Effector memory CD8-positive, alpha-beta T cell (primary cell): ENCODE data around the gene ANO9.
A peak's percentile ranks its signal among the peaks of the same experiment; 100 is the strongest.

Experiments used
- ATAC-seq: fragments of 150-1000 bp; cut with Tn5 transposase; replicated peaks from 2 replicates; pipeline ENCODE4 v1.10.0; 2021; ENCODE audit warnings: mild to moderate bottlenecking, moderate library complexity
- DNase-seq, 3 experiments: peaks; one replicate each; pipeline ENCODE4 v3.0.0; 2021
- H3K27ac Mint-ChIP-seq, 2 donors: one replicate each; pipeline ENCODE4 v1.8.0; 2022; ENCODE audit warnings: mild to moderate bottlenecking in 2 of 2, mixed read lengths in 2 of 2, moderate library complexity in 2 of 2
- H3K27me3 Mint-ChIP-seq, 2 donors: one replicate each; pipeline ENCODE4 v1.8.0; 2022; ENCODE audit warnings: mixed read lengths in 2 of 2
- H3K36me3 Mint-ChIP-seq: one replicate; pipeline ENCODE4 v1.8.0; 2022; ENCODE audit warnings: mild to moderate bottlenecking, moderate library complexity, mixed read lengths; ENCODE audit not compliant: insufficient read depth
- H3K4me1 Mint-ChIP-seq, 2 donors: one replicate each; pipeline ENCODE4 v1.8.0; 2022; ENCODE audit warnings: low read depth in 2 of 2, mixed read lengths in 2 of 2
- H3K4me3 Mint-ChIP-seq, 2 donors: one replicate each; pipeline ENCODE4 v1.8.0; 2022; ENCODE audit warnings: mild to moderate bottlenecking in 2 of 2, mixed read lengths in 2 of 2, moderate library complexity in 2 of 2
- H3K9me3 Mint-ChIP-seq, 2 donors: one replicate each; pipeline ENCODE4 v1.8.0; 2022; ENCODE audit warnings: mixed read lengths in 2 of 2

Gene ANO9

GRCh38 chr11:387193-387793, 54.5 kb downstream of the ANO9 start:
- H3K27ac Mint-ChIP-seq, result peak overlapping the region; percentile 85 to 96
- H3K4me1 Mint-ChIP-seq, result peaks cover 15 to 19% of the 10 kb centered on the region in 2 donors
- peaks cover 0 to 3% of the 10 kb centered on the region in 2 donors for H3K27me3 Mint-ChIP-seq
- H3K36me3 Mint-ChIP-seq, result peaks cover 4% of the 10 kb centered on the region
- H3K9me3 Mint-ChIP-seq, result peaks cover 0 to 2% of the 10 kb centered on the region in 2 donors
- DNase-seq (no peak), ATAC-seq (peak; percentile 42)
- H3K4me3 Mint-ChIP-seq, result peak overlapping the region; percentile 5 to 68

DNA sequence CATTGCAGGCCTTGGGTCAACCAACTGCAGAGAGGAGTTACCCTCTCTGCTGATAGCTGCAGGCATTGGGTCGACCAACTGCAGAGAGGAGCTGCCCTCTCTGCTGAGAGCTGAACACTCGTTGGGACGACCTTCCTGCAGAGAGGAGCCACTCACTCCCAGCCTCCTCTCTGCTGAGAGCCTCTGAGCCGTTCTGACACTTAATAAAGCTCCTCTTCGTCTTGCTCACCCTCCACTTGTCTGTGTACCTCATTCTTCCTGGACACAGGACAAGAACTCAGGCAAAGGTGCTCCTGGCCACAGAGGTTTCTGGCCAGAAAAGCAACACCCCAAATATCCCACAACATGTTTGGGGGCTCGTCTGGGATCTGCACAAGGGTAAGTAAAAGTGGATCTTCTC, 55.3 kb downstream of the ANO9 start:
- H3K27me3 Mint-ChIP-seq, result peaks cover 0 to 9% of the 10 kb centered on the region in 2 donors
- peak overlapping the region in 1 of 2 donors; percentile 68 for H3K4me3 Mint-ChIP-seq
- DNase-seq (no peak), ATAC-seq (no peak)
- H3K27ac Mint-ChIP-seq, result peak overlapping the region; percentile 85 to 96
- peaks cover 4% of the 10 kb centered on the region for H3K36me3 Mint-ChIP-seq
- peaks cover 0 to 2% of the 10 kb centered on the region in 2 donors for H3K9me3 Mint-ChIP-seq
- peaks cover 18 to 23% of the 10 kb centered on the region in 2 donors for H3K4me1 Mint-ChIP-seq

- Mint-ChIP-seq H3K27me3 (peaks cover 0 to 9% of the 10 kb centered on the region in 2 donors), H3K4me3 (no peak overlapping the region), H3K27ac (peak overlapping the region in 1 of 2 donors; percentile 85), H3K36me3 (peaks cover 4% of the 10 kb centered on the region), H3K4me1 (peaks cover 18 to 23% of the 10 kb centered on the region in 2 donors), H3K9me3 (peaks cover 0 to 2% of the 10 kb centered on the region in 2 donors)
- ATAC-seq (no peak), DNase-seq (no peak)
Measured at GRCh38 chr11:385594-386351, 56.0 kb downstream of the ANO9 start.

GRCh38 chr11:384511-384910, 57.3 kb downstream of the ANO9 start:
- H3K9me3 Mint-ChIP-seq, result peaks cover 0 to 2% of the 10 kb centered on the region in 2 donors
- DNase-seq, result no peak
- H3K4me3 Mint-ChIP-seq, result no peak overlapping the region
- no peak for ATAC-seq
- no peak overlapping the region for H3K27ac Mint-ChIP-seq
- H3K27me3 Mint-ChIP-seq, result peaks cover 0 to 9% of the 10 kb centered on the region in 2 donors
- H3K4me1 Mint-ChIP-seq, result peaks cover 18 to 23% of the 10 kb centered on the region in 2 donors
- H3K36me3 Mint-ChIP-seq, result peaks cover 4% of the 10 kb centered on the region

- Mint-ChIP-seq H3K9me3 (peaks cover 0 to 2% of the 10 kb centered on the region in 2 donors), H3K36me3 (peaks cover 3% of the 10 kb centered on the region), H3K4me1 (peaks cover 18 to 25% of the 10 kb centered on the region in 2 donors), H3K27ac (no peak overlapping the region), H3K27me3 (peaks cover 5 to 16% of the 10 kb centered on the region in 2 donors), H3K4me3 (no peak overlapping the region)
- DNase-seq (no peak), ATAC-seq (no peak)
Measured at GRCh38 chr11:383431-383830, 58.4 kb downstream of the ANO9 start.

GRCh38 chr11:382081-382629, 59.7 kb downstream of the ANO9 start:
- Mint-ChIP-seq H3K27me3 (peaks cover 13 to 20% of the 10 kb centered on the region in 2 donors), H3K36me3 (no peaks in the 10 kb centered on the region), H3K4me3 (no peak overlapping the region), H3K27ac (peak overlapping the region; percentile 35 to 77), H3K9me3 (peaks cover 0 to 1% of the 10 kb centered on the region in 2 donors), H3K4me1 (peaks cover 6 to 14% of the 10 kb centered on the region in 2 donors)
- no peak for DNase-seq
- no peak for ATAC-seq

DNA sequence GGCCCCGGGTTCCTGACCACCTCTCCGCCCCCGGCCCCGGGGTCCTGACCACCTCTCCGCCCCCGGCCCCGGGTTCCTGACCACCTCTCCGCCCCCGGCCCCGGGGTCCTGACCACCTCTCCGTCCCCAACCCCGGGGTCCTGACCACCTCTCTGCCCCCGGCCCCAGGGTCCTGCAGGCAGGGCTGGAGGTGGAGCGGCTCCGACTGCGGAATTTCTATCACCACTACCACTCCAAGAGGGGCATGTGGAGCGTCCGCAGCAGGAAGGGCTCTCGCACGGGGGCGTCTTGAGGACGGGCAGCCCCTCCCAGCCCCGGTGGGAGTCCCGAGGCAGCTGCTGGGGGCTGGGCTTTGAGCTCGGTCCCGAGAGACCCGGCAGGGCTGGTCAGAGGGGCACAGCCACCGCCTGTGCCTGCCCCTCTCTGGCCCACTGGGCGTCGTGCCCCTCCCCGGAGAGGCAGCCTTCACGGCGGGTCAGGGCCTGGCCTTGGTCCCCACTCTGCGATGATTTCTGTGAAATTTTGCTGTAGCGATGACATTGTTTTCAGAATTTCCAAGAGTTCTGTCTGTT, 60.2 kb downstream of the ANO9 start:
- ATAC-seq (no peak), DNase-seq (no peak)
- Mint-ChIP-seq H3K36me3 (no peaks in the 10 kb centered on the region), H3K9me3 (no peaks in the 10 kb centered on the region), H3K27me3 (peaks cover 13 to 20% of the 10 kb centered on the region in 2 donors), H3K4me3 (no peak overlapping the region), H3K27ac (no peak overlapping the region), H3K4me1 (peaks cover 3 to 9% of the 10 kb centered on the region in 2 donors)

GRCh38 chr11:380996-381395, 60.8 kb downstream of the ANO9 start:
- no peak for ATAC-seq
- Mint-ChIP-seq H3K4me3 (no peak overlapping the region), H3K27ac (no peak overlapping the region), H3K9me3 (no peaks in the 10 kb centered on the region), H3K27me3 (peaks cover 13 to 20% of the 10 kb centered on the region in 2 donors), H3K4me1 (peaks cover 3 to 9% of the 10 kb centered on the region in 2 donors), H3K36me3 (no peaks in the 10 kb centered on the region)
- DNase-seq, result no peak

DNA sequence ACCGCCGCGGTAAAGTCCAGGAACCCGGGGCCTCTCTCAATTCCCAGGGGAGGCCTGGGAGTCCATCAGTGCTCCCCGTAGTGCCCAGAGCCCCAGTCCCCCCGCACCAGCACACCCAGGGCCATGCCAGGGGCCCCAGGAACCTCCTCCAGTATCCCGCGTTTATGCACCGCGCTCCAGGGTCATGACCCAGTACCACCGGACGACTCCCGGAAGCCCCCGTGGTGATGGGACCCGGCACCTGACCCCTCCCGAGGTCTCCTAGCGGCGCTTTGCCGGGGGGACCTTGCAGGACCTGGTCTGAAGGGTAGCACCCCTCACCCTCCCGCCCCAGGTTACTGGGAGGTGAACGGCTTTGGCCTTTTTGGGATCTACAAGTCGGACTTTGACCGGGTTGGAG, 61.3 kb downstream of the ANO9 start:
- Mint-ChIP-seq H3K9me3 (no peaks in the 10 kb centered on the region), H3K36me3 (no peaks in the 10 kb centered on the region), H3K27me3 (peaks cover 13 to 20% of the 10 kb centered on the region in 2 donors), H3K4me3 (no peak overlapping the region), H3K27ac (no peak overlapping the region), H3K4me1 (peaks cover 3 to 9% of the 10 kb centered on the region in 2 donors)
- ATAC-seq, result no peak
- DNase-seq, result no peak

DNA sequence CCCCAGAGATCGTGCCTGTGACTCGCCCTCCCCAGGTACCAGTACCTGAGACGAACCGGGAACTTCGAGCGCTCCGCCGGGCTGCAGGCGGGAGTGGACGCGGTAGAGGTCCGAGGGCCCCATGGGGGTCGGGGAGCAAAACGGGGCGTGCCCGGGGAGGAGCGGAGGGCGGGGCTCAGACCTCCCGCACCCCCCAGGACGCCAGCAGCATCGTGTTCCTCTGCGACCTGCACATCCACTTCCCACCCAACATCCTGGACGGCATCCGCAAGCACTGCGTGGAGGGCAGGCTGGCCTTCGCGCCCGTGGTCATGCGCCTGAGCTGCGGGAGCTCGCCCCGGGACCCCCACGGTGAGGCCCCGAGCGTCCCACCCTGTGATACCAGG, 61.7 kb downstream of the ANO9 start:
- Mint-ChIP-seq H3K9me3 (no peaks in the 10 kb centered on the region), H3K27me3 (peaks cover 13 to 20% of the 10 kb centered on the region in 2 donors), H3K4me3 (no peak overlapping the region), H3K36me3 (no peaks in the 10 kb centered on the region), H3K4me1 (peaks cover 3 to 9% of the 10 kb centered on the region in 2 donors), H3K27ac (no peak overlapping the region)
- DNase-seq (no peak), ATAC-seq (no peak)

DNA sequence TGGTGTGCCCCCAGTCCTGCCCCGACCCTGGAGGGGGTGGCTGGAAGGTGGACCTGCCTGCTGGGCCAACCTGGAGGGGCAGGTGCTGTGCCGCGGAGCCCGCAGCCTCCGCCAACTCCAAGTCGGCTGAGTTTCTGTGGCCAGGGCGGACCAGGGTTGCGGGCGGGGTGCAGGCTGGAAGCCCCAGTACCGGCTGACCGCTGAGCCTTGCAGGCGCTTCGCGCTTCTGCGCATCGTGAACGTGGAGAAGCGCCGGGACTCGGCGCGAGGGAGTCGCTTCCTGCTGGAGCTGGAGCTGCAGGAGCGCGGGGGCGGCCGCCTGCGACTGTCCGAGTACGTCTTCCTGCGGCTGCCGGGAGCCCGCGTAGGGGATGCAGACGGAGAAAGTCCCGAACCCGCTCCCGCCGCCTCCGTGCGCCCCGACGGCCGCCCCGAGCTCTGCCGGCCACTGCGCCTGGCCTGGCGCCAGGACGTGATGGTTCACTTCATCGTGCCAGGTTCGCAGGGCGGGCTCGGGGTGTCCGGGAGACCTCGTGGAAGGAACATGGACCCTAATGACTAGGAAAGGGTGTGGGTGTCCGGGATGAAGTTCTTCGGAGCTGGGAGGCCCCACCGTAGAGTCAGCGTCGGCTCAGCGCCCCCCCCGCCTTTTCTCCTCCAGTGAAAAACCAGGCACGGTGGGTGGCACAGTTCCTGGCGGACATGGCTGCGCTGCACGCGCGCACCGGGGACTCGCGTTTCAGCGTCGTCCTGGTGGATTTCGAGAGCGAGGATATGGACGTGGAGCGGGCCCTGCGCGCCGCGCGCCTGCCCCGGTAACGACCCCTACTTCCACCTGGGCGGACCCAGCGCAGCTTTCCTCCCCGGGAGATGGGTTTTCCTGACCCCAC, 62.4 kb downstream of the ANO9 start:
- no peak overlapping the region for H3K27ac Mint-ChIP-seq
- ATAC-seq, result no peak

GRCh38 chr11:377883-378500, 63.8 kb downstream of the ANO9 start:
- no peak for ATAC-seq
- no peak overlapping the region for H3K27ac Mint-ChIP-seq

More for the DNA sequence above, 62.4 kb downstream of the ANO9 start:
- DNase-seq, result no peak
- peaks cover 13 to 20% of the 10 kb centered on the region in 2 donors for H3K27me3 Mint-ChIP-seq
- no peaks in the 10 kb centered on the region for H3K9me3 Mint-ChIP-seq
- H3K4me3 Mint-ChIP-seq, result no peak overlapping the region
- H3K36me3 Mint-ChIP-seq, result no peaks in the 10 kb centered on the region
- peaks cover 3 to 9% of the 10 kb centered on the region in 2 donors for H3K4me1 Mint-ChIP-seq

More at GRCh38 chr11:377883-378500, 63.8 kb downstream of the ANO9 start:
- peaks cover 8 to 9% of the 10 kb centered on the region in 2 donors for H3K4me1 Mint-ChIP-seq
- H3K4me3 Mint-ChIP-seq, result no peak overlapping the region
- no peaks in the 10 kb centered on the region for H3K9me3 Mint-ChIP-seq
- no peaks in the 10 kb centered on the region for H3K36me3 Mint-ChIP-seq
- DNase-seq, result no peak
- H3K27me3 Mint-ChIP-seq, result peaks cover 13 to 20% of the 10 kb centered on the region in 2 donors
